ENCODE measurements around the gene ITIH4.

DNA sequence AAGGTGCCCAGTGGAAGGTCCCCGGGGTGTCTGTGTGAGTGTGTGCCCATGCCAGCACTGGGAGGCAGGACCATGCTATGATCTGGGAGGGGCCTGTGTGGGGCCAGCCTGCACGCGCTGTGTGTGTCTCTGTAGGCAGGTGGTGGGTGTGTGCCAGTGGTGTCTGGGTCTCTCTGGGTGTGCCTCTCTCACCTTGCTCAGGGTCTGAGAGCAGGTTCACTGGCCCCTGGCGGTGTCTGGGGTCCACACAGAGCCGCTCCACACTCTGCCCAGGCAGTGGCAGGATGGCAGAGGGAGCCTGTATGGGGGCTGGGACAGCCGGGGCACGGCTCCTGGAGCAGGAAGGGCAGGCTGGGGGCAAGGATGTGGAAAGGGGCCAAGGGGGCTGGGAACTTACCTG, 12.6 kb downstream of the ITIH4 start:
- TF ChIP-seq, protein P1, sequence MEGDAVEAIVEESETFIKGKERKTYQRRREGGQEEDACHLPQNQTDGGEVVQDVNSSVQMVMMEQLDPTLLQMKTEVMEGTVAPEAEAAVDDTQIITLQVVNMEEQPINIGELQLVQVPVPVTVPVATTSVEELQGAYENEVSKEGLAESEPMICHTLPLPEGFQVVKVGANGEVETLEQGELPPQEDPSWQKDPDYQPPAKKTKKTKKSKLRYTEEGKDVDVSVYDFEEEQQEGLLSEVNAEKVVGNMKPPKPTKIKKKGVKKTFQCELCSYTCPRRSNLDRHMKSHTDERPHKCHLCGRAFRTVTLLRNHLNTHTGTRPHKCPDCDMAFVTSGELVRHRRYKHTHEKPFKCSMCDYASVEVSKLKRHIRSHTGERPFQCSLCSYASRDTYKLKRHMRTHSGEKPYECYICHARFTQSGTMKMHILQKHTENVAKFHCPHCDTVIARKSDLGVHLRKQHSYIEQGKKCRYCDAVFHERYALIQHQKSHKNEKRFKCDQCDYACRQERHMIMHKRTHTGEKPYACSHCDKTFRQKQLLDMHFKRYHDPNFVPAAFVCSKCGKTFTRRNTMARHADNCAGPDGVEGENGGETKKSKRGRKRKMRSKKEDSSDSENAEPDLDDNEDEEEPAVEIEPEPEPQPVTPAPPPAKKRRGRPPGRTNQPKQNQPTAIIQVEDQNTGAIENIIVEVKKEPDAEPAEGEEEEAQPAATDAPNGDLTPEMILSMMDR (IDR thresholded peaks at IDR 0.05) = no peak
- no peak for TF ChIP-seq POLR2A (IDR thresholded peaks at IDR 0.05)

Measured in thyroid gland (tissue), 4 donors.